Prostate gland (tissue), 2 donors: ENCODE measurements around the gene ALS2CL. TPM values are rescaled to one million over a fixed set of nuclear protein-coding genes. Genes with fewer than 3 reads are reported as not detected.

Experiments used
- DNase-seq: peaks from one replicate; pipeline ENCODE4 v3.0.0-alpha.2; 2019; ENCODE audit warnings: low spot score
- H3K27ac ChIP-seq, 2 donors: fragments of 200-600 bp; sonication (generic); 2 replicates each; pipeline ENCODE4 v1.5.1; 2017 to 2019
- H3K27me3 ChIP-seq: fragments of 200-600 bp; sonication (generic); replicated peaks from 2 replicates; pipeline ENCODE4 v1.5.1; 2019; ENCODE audit not compliant: insufficient read depth
- H3K36me3 ChIP-seq, 2 donors: fragments of 200-600 bp; sonication (generic); 1 replicate in 1 of 2; 2 replicates in 1 of 2; pipeline versions ENCODE4 v1.5.1 to v1.8.1; 2017 to 2019
- H3K4me1 ChIP-seq: fragments of 200-600 bp; sonication (generic); replicated peaks from 2 replicates; pipeline ENCODE4 v1.5.1; 2019
- H3K4me3 ChIP-seq, 2 donors: fragments of 200-600 bp; sonication (generic); 2 replicates each; pipeline ENCODE4 v1.5.1; 2017 to 2019
- H3K9me3 ChIP-seq: fragments of 200-600 bp; sonication (generic); 2 replicates; pipeline ENCODE4 v1.5.1; 2017
- CTCF ChIP-seq, 4 experiments: fragments of 200-600 bp in 2 of 4; fragments of 450-650 bp in 2 of 4; sonication (generic) in 2 of 4; IDR thresholded peaks; 1 replicate in 3 of 4; 2 replicates in 1 of 4; pipeline ENCODE4 v1.5.1; 2016 to 2019; ENCODE audit warnings: antibody characterized with exemption in 4 of 4, mild to moderate bottlenecking in 2 of 4, moderate library complexity in 2 of 4
- POLR2A ChIP-seq: fragments of 450-650 bp; IDR thresholded peaks from one replicate; pipeline ENCODE4 v1.6.1; 2016; ENCODE audit warnings: antibody characterized with exemption, mild to moderate bottlenecking
- POLR2AphosphoS5 ChIP-seq: sonication (generic); formaldehyde crosslinking; IDR thresholded peaks from one replicate; pipeline ENCODE4 v1.6.1; 2017; ENCODE audit warnings: antibody characterized with exemption
- WGBS: methylation state at CpG from one replicate; pipeline ENCODE4 v1.1.5; 2018; 5-methylcytosine and 5-hydroxymethylcytosine counted together
- intact Hi-C: fragments of 100-400 bp; cut with DNase I; formaldehyde crosslinking; loops from one replicate; pipeline ENCODE4 v1.14.2; 2022
- total RNA-seq, 2 donors: library from RNA; depleted of rRNA; stranded (reverse); fragments of >200 nt; gene quantifications; one replicate each; pipeline ENCODE4 v1.1.0, GENCODE V29; 2016

ALS2CL gene
- total RNA-seq, 2 donors from 2014 or later = 8.1 to 18.9 TPM

- WGBS = 50% methylated on average over 2 of the region's 2 CpGs
- no peaks in the 10 kb centered on the region for H3K27me3 ChIP-seq
- TF ChIP-seq POLR2AphosphoS5 (no peak), CTCF (IDR thresholded peaks at IDR 0.05) (no peak), POLR2A (no peak)
- intact Hi-C loops = no loop called here
- no peaks in the 10 kb centered on the region for H3K36me3 ChIP-seq
- no peaks in the 10 kb centered on the region for H3K9me3 ChIP-seq
- no peak overlapping the region for H3K4me3 ChIP-seq
- H3K4me1 ChIP-seq = no peaks in the 10 kb centered on the region
- H3K27ac ChIP-seq = no peak overlapping the region
- no peak for DNase-seq
Observed at GRCh38 chr3:46648096-46648495, 45.4 kb downstream of the ALS2CL start.

GRCh38 chr3:46646700-46647099, 46.8 kb downstream of the ALS2CL start:
- Histone ChIP-seq H3K27me3 (no peaks in the 10 kb centered on the region), H3K9me3 (no peaks in the 10 kb centered on the region), H3K27ac (no peak overlapping the region), H3K4me3 (no peak overlapping the region), H3K4me1 (no peaks in the 10 kb centered on the region), H3K36me3 (no peaks in the 10 kb centered on the region)
- WGBS = 56% methylated on average over 6 of the region's 6 CpGs
- TF ChIP-seq POLR2AphosphoS5 = no peak
- no peak for TF ChIP-seq POLR2A
- no peak for TF ChIP-seq CTCF (IDR thresholded peaks at IDR 0.05)
- DNase-seq = no peak
- intact Hi-C loops = no loop called here

- H3K4me3 ChIP-seq = no peak overlapping the region
- H3K36me3 ChIP-seq = no peaks in the 10 kb centered on the region
- no peaks in the 10 kb centered on the region for H3K4me1 ChIP-seq
- 56% methylated on average over 1 of the region's 1 CpG for WGBS
- TF ChIP-seq POLR2AphosphoS5 (no peak), CTCF (IDR thresholded peaks at IDR 0.05) (no peak), POLR2A (no peak)
- no peaks in the 10 kb centered on the region for H3K27me3 ChIP-seq
- H3K27ac ChIP-seq = no peak overlapping the region
- DNase-seq = no peak
- H3K9me3 ChIP-seq = no peaks in the 10 kb centered on the region
- intact Hi-C loops = no loop called here
Observed at GRCh38 chr3:46643701-46644100, 49.8 kb downstream of the ALS2CL start.

- 94% methylated on average over 6 of the region's 6 CpGs for WGBS
- H3K4me1 ChIP-seq = no peaks in the 10 kb centered on the region
- H3K4me3 ChIP-seq = no peak overlapping the region
- TF ChIP-seq POLR2AphosphoS5 (no peak), CTCF (IDR thresholded peaks at IDR 0.05) (no peak), POLR2A (no peak)
- no peak for DNase-seq
- H3K27ac ChIP-seq = no peak overlapping the region
- intact Hi-C loops = no loop called here
- H3K27me3 ChIP-seq = no peaks in the 10 kb centered on the region
- no peaks in the 10 kb centered on the region for H3K9me3 ChIP-seq
- no peaks in the 10 kb centered on the region for H3K36me3 ChIP-seq
Observed at GRCh38 chr3:46642971-46643370, 50.5 kb downstream of the ALS2CL start.

- WGBS = 86% methylated on average over 3 of the region's 3 CpGs
Observed at GRCh38 chr3:46640927-46641326, 52.6 kb downstream of the ALS2CL start.

More at GRCh38 chr3:46640927-46641326, 52.6 kb downstream of the ALS2CL start:
- DNase-seq = no peak
- no peaks in the 10 kb centered on the region for H3K4me1 ChIP-seq
- no peaks in the 10 kb centered on the region for H3K9me3 ChIP-seq
- H3K27me3 ChIP-seq = no peaks in the 10 kb centered on the region
- no peak overlapping the region for H3K4me3 ChIP-seq
- TF ChIP-seq POLR2AphosphoS5 = no peak
- intact Hi-C loops = no loop called here
- no peak overlapping the region for H3K27ac ChIP-seq
- no peaks in the 10 kb centered on the region for H3K36me3 ChIP-seq
